ENCODE data around the gene PDE6C.

PDE6C gene

GRCh38 chr10:93612311-93612710 lies at the start of gene PDE6C:
Gene PDE6C, plus strand, starts transcription at chr10:93612537. Its CDS starts 189 bp downstream, at chr10:93612726.
- no peak for DNase-seq

- DNase-seq: no peak
These were observed 46.9 kb upstream of the PDE6C start for GRCh38 chr10:93565446-93565845.

DNA sequence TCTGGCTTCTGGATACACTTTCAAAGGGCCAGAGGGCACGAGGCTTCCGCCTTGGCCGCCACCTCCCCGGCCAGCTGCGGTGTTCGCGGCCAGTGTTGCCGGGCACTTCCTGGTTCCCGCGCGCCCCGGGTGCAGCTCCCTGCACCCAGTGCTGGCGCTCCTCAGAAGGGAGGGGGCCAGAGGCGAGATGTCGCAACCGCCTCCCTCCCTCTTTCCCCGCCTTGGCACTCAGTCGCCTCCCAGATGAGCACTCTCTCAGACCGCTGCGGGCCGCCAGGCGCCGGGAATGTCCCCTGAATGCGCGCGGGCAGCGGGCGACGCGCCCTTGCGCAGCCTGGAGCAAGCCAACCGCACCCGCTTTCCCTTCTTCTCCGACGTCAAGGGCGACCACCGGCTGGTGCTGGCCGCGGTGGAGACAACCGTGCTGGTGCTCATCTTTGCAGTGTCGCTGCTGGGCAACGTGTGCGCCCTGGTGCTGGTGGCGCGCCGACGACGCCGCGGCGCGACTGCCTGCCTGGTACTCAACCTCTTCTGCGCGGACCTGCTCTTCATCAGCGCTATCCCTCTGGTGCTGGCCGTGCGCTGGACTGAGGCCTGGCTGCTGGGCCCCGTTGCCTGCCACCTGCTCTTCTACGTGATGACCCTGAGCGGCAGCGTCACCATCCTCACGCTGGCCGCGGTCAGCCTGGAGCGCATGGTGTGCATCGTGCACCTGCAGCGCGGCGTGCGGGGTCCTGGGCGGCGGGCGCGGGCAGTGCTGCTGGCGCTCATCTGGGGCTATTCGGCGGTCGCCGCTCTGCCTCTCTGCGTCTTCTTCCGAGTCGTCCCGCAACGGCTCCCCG lies 45.7 kb upstream of the PDE6C start, which contains the start of gene FFAR4:
Gene FFAR4, plus strand, starts transcription at position 231 of the 842 bp plus-strand sequence. Its CDS starts 56 bp downstream, at position 287.
- no peak for DNase-seq

DNA sequence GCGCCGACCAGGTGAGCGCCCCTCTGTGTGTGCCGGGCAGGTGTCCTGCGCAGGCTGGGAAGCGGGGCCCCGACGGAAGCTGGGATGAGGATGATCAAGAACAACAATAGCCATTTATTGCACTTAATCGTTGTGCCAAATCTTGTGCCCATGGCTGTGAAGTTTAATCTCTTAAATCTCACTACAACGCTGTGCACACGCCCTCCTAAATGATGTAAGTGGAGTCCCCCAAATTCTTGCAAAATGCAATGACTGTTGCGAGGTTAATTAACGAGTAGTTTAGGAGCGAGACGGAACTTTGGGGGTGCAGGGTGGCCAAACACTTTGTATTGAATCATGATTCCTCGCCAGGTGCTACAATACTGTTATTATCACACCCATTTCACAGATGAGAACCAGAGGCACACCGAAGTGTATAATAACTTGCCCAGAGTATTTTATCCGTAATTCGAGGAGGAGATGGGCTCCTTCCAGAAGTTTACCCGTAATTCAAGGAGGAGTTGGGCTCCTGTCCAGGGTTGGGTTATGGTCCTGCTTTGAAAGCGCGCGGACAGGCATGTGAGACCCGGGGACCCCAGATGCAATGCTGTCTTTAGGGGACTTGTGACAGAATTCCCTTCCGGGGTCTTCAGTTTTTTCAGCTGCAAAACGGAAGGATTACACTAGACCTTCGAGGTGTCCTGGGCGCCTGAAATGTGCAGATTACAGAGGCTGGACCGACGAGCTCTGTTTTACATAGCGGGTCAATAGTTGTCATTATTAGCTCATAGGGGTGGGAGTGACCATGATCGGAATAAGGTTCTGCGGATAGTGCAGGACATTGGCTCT lies 44.8 kb upstream of the PDE6C start:
- DNase-seq: no peak

GRCh38 chr10:93568105-93568390 lies 44.3 kb upstream of the PDE6C start:
- DNase-seq: no peak

- DNase-seq: no peak
These were observed 42.0 kb upstream of the PDE6C start for GRCh38 chr10:93570383-93570782.

DNA sequence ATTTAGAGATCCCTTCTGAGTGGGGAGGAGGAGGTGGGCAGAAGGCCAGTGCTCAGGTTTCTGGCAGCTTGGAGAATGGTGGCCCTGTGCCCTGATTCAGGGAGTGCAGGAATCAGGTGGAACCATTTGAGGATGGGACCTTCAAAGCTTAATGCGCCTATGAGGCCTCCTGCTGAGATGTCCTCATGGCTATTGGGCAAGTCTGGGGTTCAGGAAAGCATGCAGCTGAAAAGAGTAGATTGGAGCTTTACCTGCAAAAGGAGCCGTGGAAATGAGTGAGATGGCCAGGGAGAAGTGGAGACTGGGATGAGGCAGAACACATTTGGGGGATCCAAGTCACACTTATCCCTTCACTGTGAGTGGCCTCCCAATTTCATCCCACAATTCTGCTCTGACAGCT lies 39.7 kb upstream of the PDE6C start:
- no peak for DNase-seq

- peak; percentile 39 for DNase-seq
These were observed 39.1 kb upstream of the PDE6C start for GRCh38 chr10:93573051-93573909.

DNA sequence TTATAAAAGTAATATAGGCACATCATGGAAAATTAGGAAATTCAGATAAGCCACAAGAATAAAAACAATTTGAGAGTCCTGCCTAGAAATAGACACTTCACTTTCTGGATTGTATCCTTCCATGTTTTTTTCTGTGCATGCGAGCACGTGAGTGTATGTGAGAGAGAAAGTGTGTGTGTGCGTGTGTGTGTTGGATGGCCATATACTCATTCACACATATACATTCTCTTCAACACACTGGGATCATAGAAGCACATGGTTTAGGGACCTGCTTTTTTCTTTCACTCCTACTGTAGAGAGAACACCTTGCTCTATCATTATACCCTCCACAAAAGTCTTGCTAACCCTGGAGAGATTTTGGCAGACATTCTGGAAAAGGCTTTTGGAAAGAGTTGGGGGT lies 38.4 kb upstream of the PDE6C start:
- no peak for DNase-seq

- no peak for DNase-seq
These were observed 35.4 kb upstream of the PDE6C start for GRCh38 chr10:93576888-93577287.

GRCh38 chr10:93577565-93577964 lies 34.8 kb upstream of the PDE6C start:
- DNase-seq: no peak

DNA sequence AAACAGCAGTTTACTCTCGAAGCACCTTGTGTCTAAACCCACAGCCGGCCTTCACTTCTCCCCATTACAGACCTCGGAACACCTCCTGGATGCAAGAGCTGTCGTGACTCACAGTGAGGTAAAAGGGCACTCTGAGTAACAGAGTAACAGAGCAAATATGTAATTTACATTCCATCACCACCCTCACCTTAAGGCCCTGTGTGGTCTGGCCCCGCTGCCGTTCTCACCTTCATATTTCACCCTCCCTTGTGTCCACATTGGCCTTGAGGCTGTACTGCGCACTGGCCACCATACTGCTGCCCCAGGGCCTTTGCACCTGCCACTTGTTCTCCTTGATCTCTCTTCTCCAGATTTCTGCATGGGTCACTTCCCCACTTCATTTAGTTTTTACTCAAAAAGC lies 33.2 kb upstream of the PDE6C start:
- no peak for DNase-seq

DNA sequence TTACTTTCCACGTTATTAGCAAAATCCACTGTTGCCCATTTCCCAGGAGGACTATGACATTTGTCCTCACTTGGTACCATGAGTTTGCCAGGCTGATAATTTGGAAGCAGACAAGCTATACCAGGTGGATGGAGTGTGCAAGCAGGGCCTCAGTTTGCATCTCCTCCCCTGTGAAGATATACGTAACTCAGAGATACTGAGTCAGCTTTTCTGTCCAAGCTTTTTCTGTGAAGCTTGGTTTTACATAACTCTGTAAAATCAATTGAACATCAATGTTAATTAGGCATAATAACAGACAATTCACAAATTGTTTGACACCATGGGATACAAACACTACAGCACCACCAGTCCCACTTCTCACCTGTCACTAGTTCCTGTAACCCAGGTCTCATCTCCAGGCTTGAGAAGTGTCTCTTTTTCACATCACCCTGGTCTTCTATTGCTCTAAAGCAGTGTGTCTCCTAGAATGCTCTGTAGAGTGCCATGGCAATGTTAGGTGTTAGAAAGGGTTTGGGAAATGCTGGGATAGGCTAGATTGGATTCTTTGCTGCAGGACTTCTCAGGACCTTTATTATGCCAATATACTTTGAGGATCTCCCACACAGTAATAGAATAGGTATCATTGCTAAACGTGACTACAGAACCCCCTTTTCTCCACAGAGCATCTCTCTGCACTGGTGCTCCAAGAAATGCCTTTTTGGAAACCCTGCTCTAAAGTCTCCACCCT lies 32.2 kb upstream of the PDE6C start:
- DNase-seq: no peak

GRCh38 chr10:93580828-93581227 lies 31.5 kb upstream of the PDE6C start:
- peak; percentile 22 for DNase-seq

- DNase-seq: no peak
These were observed 27.9 kb upstream of the PDE6C start for GRCh38 chr10:93584445-93584844.

GRCh38 chr10:93589648-93590562 lies 22.4 kb upstream of the PDE6C start:
- DNase-seq: no peak

DNA sequence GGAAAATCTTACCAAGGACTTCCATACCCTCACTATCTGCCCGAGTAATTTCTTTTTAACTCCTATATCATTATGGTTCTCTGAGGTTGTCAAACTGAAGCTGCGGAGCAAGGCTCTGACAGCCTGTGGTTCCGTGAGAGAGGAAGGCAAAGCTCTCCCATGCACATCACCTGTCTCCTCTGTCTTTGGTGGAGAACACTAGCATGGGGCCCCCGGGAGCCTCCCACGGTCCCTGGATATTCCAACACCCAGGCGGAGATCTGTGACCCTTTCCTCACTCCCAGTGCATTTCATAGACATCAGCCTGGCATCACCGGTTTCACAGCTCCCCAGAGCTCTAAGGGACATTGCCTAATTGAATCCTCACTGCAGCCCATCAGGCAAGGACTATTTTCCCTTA lies 21.7 kb upstream of the PDE6C start:
- no peak for DNase-seq

DNA sequence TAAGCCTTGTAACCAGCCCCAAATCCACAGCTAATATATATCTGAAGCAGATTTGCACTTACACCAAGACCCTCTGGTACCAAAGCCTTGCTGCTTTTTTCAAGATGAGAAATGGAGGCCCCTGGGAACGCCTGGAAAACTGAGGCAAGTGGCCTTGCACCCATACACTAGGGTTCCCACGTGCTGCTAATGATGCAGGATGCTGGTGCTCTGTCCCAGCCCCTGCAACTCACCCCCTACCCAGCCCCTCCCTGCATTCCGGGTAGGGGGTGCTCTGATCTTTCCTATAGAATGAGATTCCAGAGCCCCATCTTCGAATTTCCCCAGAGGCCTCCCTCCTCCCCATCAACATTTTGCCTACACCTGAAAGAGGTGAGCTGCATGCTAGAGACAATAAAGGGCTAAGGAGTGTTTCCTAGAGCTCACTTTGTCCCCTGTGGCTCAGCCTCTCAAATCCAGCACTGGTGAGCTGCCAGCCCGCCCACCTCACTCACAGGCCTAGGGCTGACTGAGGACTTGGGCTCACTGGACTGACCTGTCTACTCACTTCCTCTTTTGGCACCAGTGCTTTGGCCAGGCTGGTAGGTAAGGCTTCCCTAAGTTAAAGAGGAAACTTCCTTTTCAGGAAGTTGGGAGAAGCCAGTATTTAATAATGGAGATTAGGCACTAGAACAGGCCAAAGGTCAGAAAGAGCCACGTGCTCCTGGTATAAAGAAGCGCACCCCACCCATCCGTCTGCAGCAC lies 21.1 kb upstream of the PDE6C start:
- DNase-seq: no peak

DNA sequence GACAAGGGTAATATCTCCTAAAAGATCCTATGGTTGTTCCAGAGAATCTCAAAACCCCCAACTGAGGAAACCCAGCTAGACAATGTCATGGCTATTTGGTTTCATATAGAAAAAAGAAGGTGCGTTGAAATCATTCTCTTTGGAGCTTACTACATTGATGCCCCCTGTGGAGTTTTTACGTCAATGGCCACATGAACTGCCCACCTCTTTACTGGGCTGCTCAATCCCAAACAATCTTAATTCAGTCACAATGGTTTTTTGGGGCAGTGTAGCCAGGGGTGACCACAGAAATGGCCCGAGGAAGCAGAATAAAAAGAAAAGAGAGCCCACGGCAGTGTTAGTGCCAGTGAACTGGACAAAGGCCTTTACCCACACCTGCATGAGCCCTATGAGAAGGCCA lies 19.1 kb upstream of the PDE6C start:
- no peak for DNase-seq

GRCh38 chr10:93593749-93594148 lies 18.6 kb upstream of the PDE6C start:
- no peak for DNase-seq

GRCh38 chr10:93594518-93594917 lies 17.8 kb upstream of the PDE6C start:
- DNase-seq: no peak
